ENCODE results near the gene HDAC9. TPM values are rescaled to one million over a fixed set of nuclear protein-coding genes. Genes with fewer than 3 reads are reported as not detected.

HDAC9 gene
- total RNA-seq, 1 experiment from 2014 or later, result 11.3 TPM

GRCh38 chr7:18874880-18875279, 379.3 kb downstream of the HDAC9 start:
- Mint-ChIP-seq H3K36me3 (ENCODE audit: insufficient read depth, unreplicated experiment) (no peaks in the 10 kb centered on the region), H3K4me1 (ENCODE audit: insufficient read depth, unreplicated experiment) (no peaks in the 10 kb centered on the region), H3K27me3 (ENCODE audit: insufficient read depth, unreplicated experiment) (no peaks in the 10 kb centered on the region), H3K27ac (ENCODE audit: low read depth, unreplicated experiment) (no peak overlapping the region), H3K9me3 (ENCODE audit: unreplicated experiment) (no peaks in the 10 kb centered on the region), H3K4me3 (ENCODE audit: unreplicated experiment) (no peak overlapping the region)
- CTCF ChIA-PET, result no interaction called here
- intact Hi-C loops (cut with micrococcal nuclease), result no loop called here
- POLR2A ChIA-PET, result no interaction called here
- BruUV-seq (replicated peaks), result no TSS peak
- no peak for DNase-seq (ENCODE audit: unreplicated experiment)
- no peak for TF ChIP-seq CTCF (IDR thresholded peaks at IDR 0.05; ENCODE audit: unreplicated experiment)

GRCh38 chr7:18877874-18878273, 382.3 kb downstream of the HDAC9 start:
- H3K36me3 Mint-ChIP-seq (ENCODE audit: insufficient read depth, unreplicated experiment), result no peaks in the 10 kb centered on the region
- H3K27ac Mint-ChIP-seq (ENCODE audit: low read depth, unreplicated experiment), result no peak overlapping the region
- H3K27me3 Mint-ChIP-seq (ENCODE audit: insufficient read depth, unreplicated experiment), result no peaks in the 10 kb centered on the region
- BruUV-seq (replicated peaks), result no TSS peak
- ChIA-PET CTCF (interaction anchor here (0.7 kb wide), 1 partner anchor 10 kb away, joined by 4 read pairs; no protein-coding TSS in a partner anchor), POLR2A (interaction anchor here (0.6 to 1.3 kb wide), 4 partner anchors 15 to 1163 kb away, joined by 3 to 4 read pairs (median 3); no protein-coding TSS in a partner anchor)
- no peaks in the 10 kb centered on the region for H3K9me3 Mint-ChIP-seq (ENCODE audit: unreplicated experiment)
- intact Hi-C loops (cut with micrococcal nuclease), result no loop called here
- no peak overlapping the region for H3K4me3 Mint-ChIP-seq (ENCODE audit: unreplicated experiment)
- no peak for DNase-seq (ENCODE audit: unreplicated experiment)
- H3K4me1 Mint-ChIP-seq (ENCODE audit: insufficient read depth, unreplicated experiment), result no peaks in the 10 kb centered on the region
- no peak for TF ChIP-seq CTCF (IDR thresholded peaks at IDR 0.05; ENCODE audit: unreplicated experiment)

GRCh38 chr7:18886832-18887231, 391.3 kb downstream of the HDAC9 start:
- no peaks in the 10 kb centered on the region for H3K36me3 Mint-ChIP-seq (ENCODE audit: insufficient read depth, unreplicated experiment)
- no peak overlapping the region for H3K27ac Mint-ChIP-seq (ENCODE audit: low read depth, unreplicated experiment)
- ChIA-PET POLR2A (interaction anchor here (0.6 to 1.0 kb wide), 4 partner anchors 9 to 84 kb away, joined by 3 to 6 read pairs (median 3); no protein-coding TSS in a partner anchor), CTCF (interaction anchor here (0.7 to 0.9 kb wide), 2 partner anchors 8 to 19 kb away, joined by 3 to 6 read pairs; no protein-coding TSS in a partner anchor)
- no peak for TF ChIP-seq CTCF (IDR thresholded peaks at IDR 0.05; ENCODE audit: unreplicated experiment)
- BruUV-seq (replicated peaks), result no TSS peak
- no peaks in the 10 kb centered on the region for H3K27me3 Mint-ChIP-seq (ENCODE audit: insufficient read depth, unreplicated experiment)
- intact Hi-C loops (cut with micrococcal nuclease), result no loop called here
- no peaks in the 10 kb centered on the region for H3K9me3 Mint-ChIP-seq (ENCODE audit: unreplicated experiment)
- no peak for DNase-seq (ENCODE audit: unreplicated experiment)
- H3K4me3 Mint-ChIP-seq (ENCODE audit: unreplicated experiment), result no peak overlapping the region
- H3K4me1 Mint-ChIP-seq (ENCODE audit: insufficient read depth, unreplicated experiment), result peaks cover 20% of the 10 kb centered on the region

- Mint-ChIP-seq H3K9me3 (ENCODE audit: unreplicated experiment) (no peaks in the 10 kb centered on the region), H3K4me3 (ENCODE audit: unreplicated experiment) (no peak overlapping the region), H3K27ac (ENCODE audit: low read depth, unreplicated experiment) (no peak overlapping the region), H3K4me1 (ENCODE audit: insufficient read depth, unreplicated experiment) (peaks cover 20% of the 10 kb centered on the region), H3K27me3 (ENCODE audit: insufficient read depth, unreplicated experiment) (no peaks in the 10 kb centered on the region), H3K36me3 (ENCODE audit: insufficient read depth, unreplicated experiment) (no peaks in the 10 kb centered on the region)
- POLR2A ChIA-PET, result interaction anchor here (0.6 to 2.8 kb wide), 4 partner anchors 10 to 227 kb away, joined by 3 to 8 read pairs (median 4); partner anchors contain the start of gene TWIST1
- BruUV-seq (replicated peaks), result no TSS peak
- DNase-seq (ENCODE audit: unreplicated experiment), result peak; percentile 22
- CTCF ChIA-PET, result interaction anchor here (1.0 kb wide), 1 partner anchor 10 kb away, joined by 3 read pairs; no protein-coding TSS in a partner anchor
- no peak for TF ChIP-seq CTCF (IDR thresholded peaks at IDR 0.05; ENCODE audit: unreplicated experiment)
- intact Hi-C loops (cut with micrococcal nuclease), result no loop called here
Observed at GRCh38 chr7:18889436-18889835, 393.9 kb downstream of the HDAC9 start.

Data from MCF 10A (cell line).